KOPT-K1 (cell line): Measurements from ENCODE around the gene DYNLL1.

Experiments used
- H3K27ac ChIP-seq: fragments of 200-600 bp; sonication (generic); 2 replicates; pipeline ENCODE4 v1.5.1; 2016; ENCODE audit warnings: antibody characterized with exemption, mild to moderate bottlenecking, low read depth, low read length; ENCODE audit not compliant: poor library complexity, severe bottlenecking
- H3K36me3 ChIP-seq: fragments of 200-600 bp; sonication (generic); 2 replicates; pipeline ENCODE4 v1.5.1; 2017; ENCODE audit warnings: antibody characterized with exemption, mild to moderate bottlenecking, low read length, moderate library complexity; ENCODE audit not compliant: insufficient read depth
- H3K9me3 ChIP-seq: fragments of 200-600 bp; sonication (generic); 2 replicates; pipeline ENCODE4 v1.5.1; 2017; ENCODE audit warnings: antibody characterized with exemption, low read length, mild to moderate bottlenecking; ENCODE audit not compliant: insufficient read depth, poor library complexity, severe bottlenecking

Gene DYNLL1

GRCh38 chr12:120544691-120545090 is 48.8 kb downstream of the DYNLL1 start:
- no peaks in the 10 kb centered on the region for H3K9me3 ChIP-seq
- no peak overlapping the region for H3K27ac ChIP-seq
- H3K36me3 ChIP-seq: peaks cover 96% of the 10 kb centered on the region

GRCh38 chr12:120546050-120546386 is 50.1 kb downstream of the DYNLL1 start:
- Histone ChIP-seq H3K27ac (no peak overlapping the region), H3K36me3 (peaks cover 96% of the 10 kb centered on the region), H3K9me3 (no peaks in the 10 kb centered on the region)
